GM12873 (cell line): ENCODE results near the gene ACVR2A.

Experiments
- CTCF ChIP-seq: IDR thresholded peaks from 2 replicates; pipeline ENCODE4 v1.5.1; 2012; ENCODE audit warnings: low read depth, mild to moderate bottlenecking, moderate library complexity, low read length, control low read depth; ENCODE audit not compliant: insufficient read depth; ENCODE audit errors: missing control alignments

ACVR2A gene

DNA sequence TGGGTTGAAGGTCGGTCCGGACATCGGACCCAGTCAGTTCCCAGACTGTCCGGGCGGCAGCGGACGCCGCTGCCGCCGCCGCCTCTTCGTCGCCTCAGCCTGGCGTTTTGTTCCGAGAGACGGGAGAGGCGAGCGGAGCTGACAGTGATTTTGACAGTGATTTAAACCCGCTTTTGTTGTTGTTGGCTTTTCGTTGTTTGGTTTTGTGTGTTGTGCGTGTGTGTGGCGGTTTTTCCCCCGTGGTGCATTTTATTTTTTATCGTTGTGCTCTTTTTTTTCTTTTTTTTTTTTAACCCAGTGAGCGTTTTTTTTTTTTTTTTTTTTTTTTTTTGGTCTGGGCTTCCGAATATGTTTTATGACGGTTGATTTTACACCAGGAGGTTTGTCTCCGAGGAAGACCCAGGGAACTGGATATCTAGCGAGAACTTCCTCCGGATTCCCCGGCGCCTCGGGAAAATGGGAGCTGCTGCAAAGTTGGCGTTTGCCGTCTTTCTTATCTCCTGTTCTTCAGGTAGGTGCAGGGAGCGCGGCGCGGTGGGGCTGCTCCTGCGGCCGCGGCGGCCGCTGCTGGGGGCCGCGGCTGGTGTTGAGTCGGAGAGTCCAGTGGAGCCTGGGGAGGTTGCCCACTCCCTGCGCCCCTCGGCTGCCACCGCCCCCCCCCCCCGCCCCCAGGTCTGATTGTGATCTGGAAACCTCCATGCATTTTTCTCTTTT, at the start of gene ACVR2A:
Gene ACVR2A, plus strand, starts transcription at position 333 of the 714 bp plus-strand sequence. Its CDS starts 124 bp downstream, at position 457.
- TF ChIP-seq CTCF: no peak

- TF ChIP-seq CTCF: no peak
These were observed 44.5 kb upstream of the ACVR2A start for GRCh38 chr2:147800316-147800715.

DNA sequence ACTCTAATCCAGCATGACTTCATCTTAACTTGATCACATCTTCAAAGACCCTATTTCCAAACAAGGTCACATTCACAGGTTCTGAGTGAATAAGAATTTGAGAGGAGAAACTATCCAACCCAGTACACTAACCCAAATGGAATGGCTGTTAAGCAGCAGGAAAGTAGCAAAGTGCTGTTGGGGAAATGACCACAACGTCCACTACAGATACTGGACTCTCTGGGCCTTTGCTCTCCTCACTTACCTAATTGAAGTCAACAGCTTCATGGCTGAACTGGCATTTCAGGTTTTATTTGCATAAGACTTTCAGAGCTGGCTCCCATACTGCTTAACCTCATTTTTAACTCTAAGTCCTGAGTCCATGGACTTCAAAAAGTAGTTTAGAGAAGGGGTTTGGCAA, 38.0 kb upstream of the ACVR2A start:
- TF ChIP-seq CTCF: no peak

DNA sequence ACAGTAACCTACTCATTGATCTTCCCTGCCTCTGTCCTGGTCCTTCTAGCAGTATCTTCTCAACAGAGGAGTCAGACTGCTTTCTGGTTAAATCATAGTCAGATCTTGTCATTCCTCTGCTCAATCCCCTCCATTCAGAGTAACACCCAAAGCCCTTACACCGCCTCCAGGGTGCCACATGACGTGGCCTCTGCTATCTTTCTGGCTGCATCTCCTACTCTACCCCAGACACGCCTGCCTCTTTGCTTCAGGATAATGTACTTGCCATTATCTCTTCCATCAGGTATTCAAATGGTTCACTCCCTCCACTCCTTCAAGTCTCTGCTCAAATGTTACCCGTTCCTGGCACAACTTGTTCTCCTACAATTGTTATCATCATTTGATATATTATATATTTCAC, 36.3 kb upstream of the ACVR2A start:
- TF ChIP-seq CTCF: no peak

- no peak for TF ChIP-seq CTCF
These were observed 33.7 kb upstream of the ACVR2A start for GRCh38 chr2:147810883-147811765.

DNA sequence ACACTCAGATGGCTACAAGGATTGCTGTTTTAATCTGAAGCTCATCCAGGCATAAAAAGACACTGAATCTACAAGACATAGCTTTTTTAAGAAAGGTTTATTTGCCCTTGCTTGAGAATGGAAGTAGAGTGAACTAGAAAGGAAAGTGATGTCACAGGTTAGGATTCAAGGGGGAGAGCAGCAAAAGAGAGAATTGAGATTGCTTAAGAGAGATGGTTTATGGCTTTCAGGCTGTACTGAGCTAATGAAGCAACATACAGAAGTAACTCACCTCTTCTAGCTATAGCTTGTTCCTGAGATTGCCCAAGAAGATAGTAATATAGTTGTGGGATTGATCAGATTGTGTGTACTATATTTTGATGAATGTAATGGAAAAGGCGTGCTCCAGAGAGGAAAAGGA, 26.1 kb upstream of the ACVR2A start:
- TF ChIP-seq CTCF: no peak

DNA sequence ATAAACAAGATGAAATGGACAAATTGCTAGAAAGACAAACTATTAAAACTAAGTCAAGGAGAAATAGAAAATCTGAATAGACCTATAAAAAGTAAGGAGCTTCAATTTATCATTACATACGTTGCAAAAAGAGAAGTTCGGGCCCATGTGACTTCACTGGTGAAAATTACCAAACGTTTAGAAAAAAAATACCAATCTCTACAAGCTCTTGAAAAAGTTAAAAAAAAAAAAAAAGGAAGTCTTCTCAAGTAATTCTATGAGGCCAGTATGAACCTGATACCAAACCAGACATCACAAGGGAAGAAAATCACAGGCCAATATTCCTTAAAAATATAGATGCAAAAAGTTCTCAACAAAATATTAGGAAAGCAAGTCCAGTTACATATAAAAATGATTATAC, 20.2 kb upstream of the ACVR2A start:
- TF ChIP-seq CTCF: no peak
